Gastroesophageal sphincter (tissue), 3 donors: ENCODE results near the gene ITPR2.

Source experiments
- POLR2A ChIP-seq, 2 donors: fragments of 450-650 bp; IDR thresholded peaks; one replicate each; pipeline ENCODE4 v1.6.1; 2017; ENCODE audit warnings: antibody characterized with exemption in 2 of 2, mild to moderate bottlenecking in 2 of 2, moderate library complexity in 1 of 2
- TF ChIP-seq, protein P1 (sequence below), 4 experiments: fragments of 200-600 bp in 2 of 4; fragments of 450-650 bp in 2 of 4; sonication (generic) in 1 of 4; IDR thresholded peaks; one replicate each; pipeline ENCODE4 v1.5.1; 2017 to 2019; ENCODE audit warnings: antibody characterized with exemption in 4 of 4, mild to moderate bottlenecking in 2 of 4, moderate library complexity in 2 of 4

DNA sequence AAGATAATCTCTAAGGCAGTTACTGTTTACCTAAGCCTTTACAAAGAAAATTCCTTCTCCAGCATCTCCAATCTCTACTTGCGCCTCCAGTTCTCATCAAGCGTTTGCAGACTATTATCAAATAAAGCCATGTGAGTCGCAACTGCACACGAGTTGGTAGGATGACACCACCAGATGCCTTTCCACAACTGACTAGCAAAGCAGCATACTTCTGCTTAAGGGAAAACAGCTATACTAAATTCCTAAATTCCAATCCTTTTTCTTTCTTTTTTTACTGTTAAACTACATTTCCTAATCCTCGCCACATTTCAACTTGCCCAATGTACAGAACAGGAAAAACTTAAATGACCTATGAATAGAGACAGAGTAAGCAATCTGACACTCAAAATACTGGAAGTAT lies 166.7 kb downstream of the ITPR2 start:
- TF ChIP-seq, protein P1, sequence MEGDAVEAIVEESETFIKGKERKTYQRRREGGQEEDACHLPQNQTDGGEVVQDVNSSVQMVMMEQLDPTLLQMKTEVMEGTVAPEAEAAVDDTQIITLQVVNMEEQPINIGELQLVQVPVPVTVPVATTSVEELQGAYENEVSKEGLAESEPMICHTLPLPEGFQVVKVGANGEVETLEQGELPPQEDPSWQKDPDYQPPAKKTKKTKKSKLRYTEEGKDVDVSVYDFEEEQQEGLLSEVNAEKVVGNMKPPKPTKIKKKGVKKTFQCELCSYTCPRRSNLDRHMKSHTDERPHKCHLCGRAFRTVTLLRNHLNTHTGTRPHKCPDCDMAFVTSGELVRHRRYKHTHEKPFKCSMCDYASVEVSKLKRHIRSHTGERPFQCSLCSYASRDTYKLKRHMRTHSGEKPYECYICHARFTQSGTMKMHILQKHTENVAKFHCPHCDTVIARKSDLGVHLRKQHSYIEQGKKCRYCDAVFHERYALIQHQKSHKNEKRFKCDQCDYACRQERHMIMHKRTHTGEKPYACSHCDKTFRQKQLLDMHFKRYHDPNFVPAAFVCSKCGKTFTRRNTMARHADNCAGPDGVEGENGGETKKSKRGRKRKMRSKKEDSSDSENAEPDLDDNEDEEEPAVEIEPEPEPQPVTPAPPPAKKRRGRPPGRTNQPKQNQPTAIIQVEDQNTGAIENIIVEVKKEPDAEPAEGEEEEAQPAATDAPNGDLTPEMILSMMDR (IDR thresholded peaks at IDR 0.05): no peak
- no peak for TF ChIP-seq POLR2A (IDR thresholded peaks at IDR 0.05)
